Dermis microvascular lymphatic vessel endothelial cell (primary cell): Measurements from ENCODE around the gene SVIP. TPM values are rescaled to one million over a fixed set of nuclear protein-coding genes. Genes with fewer than 3 reads are reported as not detected.

Source experiments
- DNase-seq, 2 donors: peaks; one replicate each; pipeline versions ENCODE4 v3.0.0 to v3.0.0-alpha.2; 2010; ENCODE audit warnings: low read depth in 2 of 2
- total RNA-seq: library from RNA; depleted of rRNA; stranded (reverse); fragments of >200 nt; gene quantifications from 2 replicates; pipeline ENCODE4 v1.2.1, GENCODE V29; 2014

SVIP gene
- total RNA-seq, 1 donor from 2014 or later = 10.8 TPM

DNA sequence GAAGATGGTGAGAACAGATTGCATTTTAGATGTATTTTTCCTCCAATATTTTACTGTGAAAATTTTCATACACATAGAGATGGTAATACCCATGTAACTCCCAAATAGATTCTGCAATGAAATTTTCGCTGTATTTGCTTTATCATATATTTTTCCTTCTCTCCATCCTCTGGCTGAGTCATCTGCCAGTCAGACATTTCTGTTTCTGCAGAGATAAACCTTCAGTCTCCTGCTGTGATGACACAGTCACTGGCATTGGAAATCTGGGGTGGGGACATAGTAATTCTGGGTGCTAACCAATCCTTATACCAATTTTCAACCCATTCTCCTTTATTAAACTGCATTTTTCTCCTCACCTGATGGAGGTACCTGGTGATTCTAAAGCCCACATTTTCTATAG is 33.7 kb downstream of the SVIP start:
- DNase-seq = peak in 1 of 2 donors; percentile 20

DNA sequence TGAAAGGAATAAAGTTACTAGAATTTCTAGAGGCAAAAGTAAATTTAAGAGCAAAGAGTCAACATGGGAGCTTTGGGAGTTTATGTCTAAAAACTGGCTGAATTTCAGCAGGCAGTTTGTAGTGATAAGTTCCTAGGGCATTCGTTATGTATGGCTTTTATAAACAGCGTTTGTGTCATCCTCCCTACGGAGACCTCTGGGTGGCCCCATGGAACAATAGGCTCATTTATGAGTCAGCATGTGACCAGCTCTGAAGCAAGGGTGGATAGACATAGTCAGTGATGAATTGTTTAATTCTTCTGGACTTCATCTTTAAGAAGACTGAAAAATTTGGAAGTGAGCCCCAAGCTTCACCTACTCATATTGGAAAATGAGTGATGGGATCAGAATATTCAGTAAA is 37.1 kb downstream of the SVIP start:
- peak; percentile 86 to 93 for DNase-seq

DNA sequence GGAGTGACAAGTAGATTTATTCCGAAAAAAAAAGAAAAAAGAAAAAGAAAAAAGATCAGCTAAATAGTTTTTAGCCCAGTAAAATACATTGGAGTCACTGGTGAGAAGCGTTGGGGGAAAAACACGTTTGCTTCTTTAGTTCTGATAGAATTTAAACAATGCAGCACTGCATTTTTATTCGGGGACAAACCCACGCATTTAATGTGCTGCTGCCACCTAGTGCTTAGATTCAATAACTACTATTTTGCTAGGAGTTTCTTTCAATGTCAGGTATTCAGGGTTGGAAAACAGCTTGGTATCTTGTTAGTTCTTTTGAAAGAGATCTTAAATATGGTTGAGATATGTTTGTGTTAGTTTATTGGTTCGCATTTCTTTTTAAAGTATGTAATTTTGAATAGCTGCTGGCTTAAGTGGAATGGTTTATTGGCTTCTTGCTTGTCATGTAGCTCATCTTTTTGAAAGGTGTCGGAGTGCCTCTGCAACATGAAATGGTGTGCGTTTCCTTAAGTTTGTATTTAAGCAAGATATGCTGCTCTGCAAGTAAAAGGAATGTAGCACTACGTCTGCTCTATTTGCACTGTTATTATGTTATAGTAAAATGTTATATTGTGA is 41.9 kb downstream of the SVIP start:
- DNase-seq = peak; percentile 37 to 59

DNA sequence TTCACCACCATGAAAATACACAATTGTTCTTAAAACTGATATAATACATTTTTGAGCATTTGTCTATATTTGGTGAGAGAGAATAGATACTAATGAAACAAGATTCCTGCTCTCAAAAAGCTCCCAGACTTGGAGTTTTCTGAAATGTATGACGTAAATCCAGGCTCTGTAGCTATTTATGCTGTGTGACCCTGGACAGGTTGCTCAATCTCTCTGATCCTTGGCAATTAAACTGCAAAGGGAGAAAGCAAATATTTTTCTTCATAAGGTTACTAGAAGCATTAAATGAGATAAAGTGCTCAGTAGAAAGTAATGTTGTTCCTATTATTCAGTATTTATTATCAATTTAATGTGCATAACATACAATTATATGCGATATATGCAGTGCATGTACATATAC is 42.5 kb downstream of the SVIP start:
- no peak for DNase-seq

DNA sequence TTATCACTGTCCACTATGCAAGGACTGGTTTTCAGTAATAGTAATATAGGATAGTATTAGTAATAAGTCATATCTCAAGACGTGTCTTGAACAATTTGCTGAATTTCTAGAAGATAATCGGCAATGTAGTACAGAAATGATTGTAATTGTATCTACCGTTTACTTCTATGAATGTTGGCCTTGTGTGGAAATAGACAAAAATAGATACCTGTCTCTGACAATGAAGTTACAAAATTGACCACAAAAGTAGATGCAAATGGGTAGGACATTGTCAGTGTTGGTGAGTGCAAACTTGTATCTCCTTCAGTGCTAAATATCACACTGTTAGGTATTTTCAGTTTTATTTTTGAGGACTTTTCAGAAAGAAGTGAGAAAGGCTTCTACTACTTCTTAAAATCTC is 43.1 kb downstream of the SVIP start:
- no peak for DNase-seq

DNA sequence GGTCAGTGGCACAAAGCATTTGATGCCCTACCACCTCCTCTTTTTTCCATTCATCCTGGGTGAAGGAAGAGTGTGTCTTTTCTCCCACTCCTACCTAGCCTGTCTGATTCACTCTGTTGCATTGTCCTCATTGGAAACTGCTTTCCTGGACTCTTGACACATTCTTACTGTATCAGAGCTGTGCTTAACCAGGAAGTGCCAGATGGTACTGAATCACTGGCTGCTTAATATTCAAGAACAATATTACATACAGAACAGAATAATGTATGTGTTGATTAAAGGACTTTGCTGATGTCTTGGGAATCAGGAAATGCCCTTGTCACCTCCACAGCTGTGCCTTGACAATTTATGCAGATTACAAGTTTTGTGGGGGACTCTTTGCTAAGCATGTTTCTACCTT is 44.4 kb downstream of the SVIP start:
- peak in 1 of 2 donors; percentile 82 for DNase-seq

DNA sequence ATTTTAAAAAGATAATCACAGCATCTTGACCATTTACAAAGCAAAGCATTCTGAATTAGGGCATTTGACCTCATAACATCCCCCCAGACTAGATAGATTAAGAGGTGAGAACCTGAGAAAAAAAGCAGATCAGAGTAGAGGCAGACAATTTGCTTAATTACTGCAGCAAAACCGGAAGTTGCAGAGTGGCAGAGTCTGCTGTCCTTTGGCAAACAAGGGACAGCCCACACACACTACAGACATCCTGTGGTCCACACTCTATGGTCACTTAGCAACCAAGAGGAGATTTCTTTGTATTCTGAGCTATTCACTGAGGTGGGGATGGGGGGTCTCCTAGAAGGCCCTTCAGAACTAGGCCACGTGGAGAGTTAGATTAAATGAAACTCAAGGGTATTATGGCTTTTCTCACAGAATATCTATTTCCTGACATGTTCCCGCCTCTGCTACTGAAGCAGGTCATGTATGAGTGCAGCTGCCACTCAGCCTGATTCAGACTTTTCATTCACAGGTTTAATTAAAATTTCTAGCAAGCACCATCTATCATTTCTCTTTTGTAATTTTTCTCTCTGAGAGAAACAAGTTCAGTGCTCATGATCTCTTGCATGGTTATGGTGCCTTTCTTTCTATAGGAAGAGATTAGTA is 48.5 kb downstream of the SVIP start:
- DNase-seq = no peak

DNA sequence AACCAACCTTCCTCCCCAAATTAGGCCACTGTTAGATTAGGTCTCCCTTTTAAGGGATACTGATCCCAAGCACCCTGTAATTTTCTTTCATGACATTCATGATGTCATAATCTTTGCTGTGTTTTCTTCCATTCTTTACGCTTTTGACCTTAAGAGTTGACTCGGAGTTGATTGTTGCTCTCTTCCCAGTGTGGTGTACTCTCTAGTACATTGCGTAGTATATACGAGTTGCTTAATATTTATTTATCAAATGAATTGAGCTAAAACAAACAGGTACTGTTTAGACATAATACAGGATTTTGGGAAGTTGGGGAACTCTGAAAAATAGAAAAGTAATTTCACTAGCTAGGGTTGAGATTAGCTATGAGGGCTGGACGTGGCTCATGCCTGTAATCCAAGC is 49.8 kb downstream of the SVIP start:
- no peak for DNase-seq

DNA sequence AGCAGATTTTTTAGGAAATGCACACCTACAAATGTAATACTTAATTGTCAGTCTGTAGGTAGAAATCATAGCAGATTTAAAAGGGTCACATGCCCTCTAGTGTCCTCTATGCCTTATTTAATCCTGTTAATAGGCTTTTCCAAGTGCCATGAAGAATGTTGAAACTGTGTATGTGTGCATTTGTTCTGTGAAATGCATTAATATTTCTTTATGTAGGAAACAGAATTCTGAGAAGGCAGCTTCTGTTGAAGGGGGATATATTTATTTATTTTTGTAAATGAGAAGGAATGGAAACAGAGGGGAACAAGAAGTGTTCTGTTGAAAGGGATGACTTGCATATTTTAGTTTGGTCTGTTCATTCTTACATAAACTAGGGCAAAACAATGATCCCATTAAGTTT is 51.0 kb downstream of the SVIP start:
- DNase-seq = no peak

DNA sequence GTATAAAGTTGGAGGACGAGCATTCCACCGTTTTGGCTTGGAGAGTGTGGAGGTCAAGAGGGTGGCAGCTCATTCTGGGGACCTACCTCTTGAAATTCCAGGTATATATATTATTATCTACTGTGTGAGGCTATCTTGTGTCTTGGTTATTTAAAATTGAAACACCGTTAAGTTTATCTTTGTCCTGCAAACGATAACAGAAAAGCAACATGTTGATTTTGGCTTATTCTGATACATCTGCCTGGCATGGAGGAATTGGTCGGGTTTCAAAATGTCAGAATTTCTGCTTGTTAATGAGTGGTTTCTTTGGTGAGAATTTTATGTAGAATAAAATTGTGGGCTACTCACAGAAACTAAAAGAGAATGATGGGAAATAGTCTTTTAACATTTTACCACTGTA is 54.4 kb downstream of the SVIP start:
- no peak for DNase-seq

DNA sequence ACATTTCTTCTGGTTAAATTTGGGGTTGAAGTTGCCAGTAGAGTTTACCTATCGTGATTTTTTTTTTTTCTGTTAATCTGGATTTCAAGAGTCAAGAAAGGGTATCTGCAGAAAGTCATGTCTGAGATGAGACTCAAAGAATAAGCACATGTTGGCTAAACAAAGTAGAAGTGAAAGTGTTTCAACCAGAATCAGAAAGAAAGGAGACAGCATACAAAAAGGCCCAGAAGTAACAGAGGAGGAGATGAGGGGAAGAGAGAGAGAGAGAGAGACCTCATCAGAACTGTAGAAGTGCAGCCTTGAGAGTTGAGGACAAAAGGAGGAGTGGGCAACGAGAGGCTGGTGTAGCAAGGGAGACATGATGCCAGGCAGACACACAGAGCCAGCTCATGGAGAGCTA is 54.9 kb downstream of the SVIP start:
- DNase-seq = no peak

DNA sequence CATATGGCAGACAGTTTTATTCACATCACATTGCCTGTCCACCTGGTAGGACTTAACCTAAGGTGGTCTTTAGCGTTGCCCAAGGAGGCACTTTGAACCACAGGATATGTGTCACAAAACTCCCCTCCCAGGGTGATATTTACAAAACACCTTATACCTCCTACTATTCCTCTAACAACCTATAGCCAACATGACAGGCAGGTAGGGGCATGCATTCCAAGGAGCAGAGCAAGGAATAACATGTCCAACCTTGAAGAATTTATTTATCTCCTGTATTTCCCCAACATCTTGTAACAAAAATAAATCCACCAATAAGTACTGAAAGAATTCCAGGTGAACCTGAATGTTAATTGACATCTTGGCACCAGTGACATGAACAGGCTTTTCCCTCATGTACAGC is 60.5 kb downstream of the SVIP start:
- no peak for DNase-seq

Other genes starting within 250 kb of the SVIP start
- 8.3 and 8.7 TPM in 2 replicates for gene FANCF, start 204.0 kb downstream of the SVIP start, total RNA-seq
- 0.51 and 0.63 TPM in 2 replicates for gene GAS2, start 163.2 kb downstream of the SVIP start, total RNA-seq
- gene CCDC179, start 30.7 kb upstream of the SVIP start, total RNA-seq = not detected in 2 replicates